Brain microvascular endothelial cell (primary cell): ENCODE data around the gene KIAA0040.

Source experiments
- DNase-seq: peaks from one replicate; pipeline ENCODE4 v3.0.0-alpha.2; 2020
- H3K27ac ChIP-seq: fragments of 250-450 bp; sonication (Bioruptor Pico); 2 replicates; pipeline ENCODE4 v1.5.1; 2020; ENCODE audit warnings: mild to moderate bottlenecking, moderate library complexity
- H3K27me3 ChIP-seq: fragments of 250-450 bp; sonication (Bioruptor Pico); replicated peaks from 2 replicates; pipeline ENCODE4 v1.5.1; 2020; ENCODE audit warnings: mild to moderate bottlenecking
- H3K36me3 ChIP-seq: fragments of 250-450 bp; sonication (Bioruptor Pico); replicated peaks from 2 replicates; pipeline ENCODE4 v1.5.1; 2020; ENCODE audit warnings: mild to moderate bottlenecking
- H3K4me3 ChIP-seq: 2 replicates; pipeline ENCODE4 v1.5.1; 2011; ENCODE audit warnings: low read depth, mild to moderate bottlenecking, control low read depth, low read length, moderate library complexity
- in situ Hi-C: cut with HindIII; loops from 2 replicates; pipeline ENCODE4 v1.10.0; 2017; ENCODE audit warnings: low sequenced_read_pairs, low pct_ligation_motif_present
- TF ChIP-seq, protein P1 (sequence below): IDR thresholded peaks from 2 replicates; pipeline ENCODE4 v1.5.1; 2011; ENCODE audit warnings: low read depth, mild to moderate bottlenecking, moderate library complexity, low read length, control low read depth, inconsistent platforms; ENCODE audit errors: missing control alignments

Gene KIAA0040

DNA sequence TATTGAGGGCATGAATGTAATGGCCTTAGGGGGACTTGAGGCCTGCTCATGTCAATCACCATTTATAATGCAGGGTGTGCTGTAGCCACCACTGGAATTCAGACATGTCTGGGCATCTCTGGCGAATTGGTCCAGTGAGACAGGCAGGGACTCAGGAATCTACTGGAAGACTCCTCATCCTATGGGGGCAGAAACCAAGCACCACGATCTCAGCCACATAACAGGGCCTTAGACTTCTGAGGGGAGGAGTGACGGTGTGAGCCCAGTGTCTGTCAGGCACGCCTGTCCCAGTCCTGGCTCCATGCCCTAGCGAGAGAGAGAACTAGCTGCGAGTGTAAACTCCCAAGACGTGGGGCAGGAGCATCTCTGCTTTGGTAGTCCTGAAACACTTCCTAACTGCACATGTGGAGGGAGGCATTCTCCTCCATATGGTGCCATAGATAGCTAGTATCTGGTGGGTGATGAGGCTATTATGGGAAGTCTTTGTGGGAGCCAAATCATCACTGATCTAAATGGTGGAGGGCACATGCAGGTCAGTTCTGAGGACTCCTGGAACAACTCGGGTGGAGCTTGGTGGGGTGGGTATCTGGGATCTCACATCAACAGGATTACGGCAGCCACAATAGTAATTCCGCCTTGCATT, 29.8 kb upstream of the KIAA0040 start:
- in situ Hi-C loops, result no loop called here
- Histone ChIP-seq H3K36me3 (no peaks in the 10 kb centered on the region), H3K27ac (no peak overlapping the region), H3K27me3 (no peaks in the 10 kb centered on the region), H3K4me3 (no peak overlapping the region)
- TF ChIP-seq, protein P1, sequence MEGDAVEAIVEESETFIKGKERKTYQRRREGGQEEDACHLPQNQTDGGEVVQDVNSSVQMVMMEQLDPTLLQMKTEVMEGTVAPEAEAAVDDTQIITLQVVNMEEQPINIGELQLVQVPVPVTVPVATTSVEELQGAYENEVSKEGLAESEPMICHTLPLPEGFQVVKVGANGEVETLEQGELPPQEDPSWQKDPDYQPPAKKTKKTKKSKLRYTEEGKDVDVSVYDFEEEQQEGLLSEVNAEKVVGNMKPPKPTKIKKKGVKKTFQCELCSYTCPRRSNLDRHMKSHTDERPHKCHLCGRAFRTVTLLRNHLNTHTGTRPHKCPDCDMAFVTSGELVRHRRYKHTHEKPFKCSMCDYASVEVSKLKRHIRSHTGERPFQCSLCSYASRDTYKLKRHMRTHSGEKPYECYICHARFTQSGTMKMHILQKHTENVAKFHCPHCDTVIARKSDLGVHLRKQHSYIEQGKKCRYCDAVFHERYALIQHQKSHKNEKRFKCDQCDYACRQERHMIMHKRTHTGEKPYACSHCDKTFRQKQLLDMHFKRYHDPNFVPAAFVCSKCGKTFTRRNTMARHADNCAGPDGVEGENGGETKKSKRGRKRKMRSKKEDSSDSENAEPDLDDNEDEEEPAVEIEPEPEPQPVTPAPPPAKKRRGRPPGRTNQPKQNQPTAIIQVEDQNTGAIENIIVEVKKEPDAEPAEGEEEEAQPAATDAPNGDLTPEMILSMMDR, result no peak
- DNase-seq, result no peak

DNA sequence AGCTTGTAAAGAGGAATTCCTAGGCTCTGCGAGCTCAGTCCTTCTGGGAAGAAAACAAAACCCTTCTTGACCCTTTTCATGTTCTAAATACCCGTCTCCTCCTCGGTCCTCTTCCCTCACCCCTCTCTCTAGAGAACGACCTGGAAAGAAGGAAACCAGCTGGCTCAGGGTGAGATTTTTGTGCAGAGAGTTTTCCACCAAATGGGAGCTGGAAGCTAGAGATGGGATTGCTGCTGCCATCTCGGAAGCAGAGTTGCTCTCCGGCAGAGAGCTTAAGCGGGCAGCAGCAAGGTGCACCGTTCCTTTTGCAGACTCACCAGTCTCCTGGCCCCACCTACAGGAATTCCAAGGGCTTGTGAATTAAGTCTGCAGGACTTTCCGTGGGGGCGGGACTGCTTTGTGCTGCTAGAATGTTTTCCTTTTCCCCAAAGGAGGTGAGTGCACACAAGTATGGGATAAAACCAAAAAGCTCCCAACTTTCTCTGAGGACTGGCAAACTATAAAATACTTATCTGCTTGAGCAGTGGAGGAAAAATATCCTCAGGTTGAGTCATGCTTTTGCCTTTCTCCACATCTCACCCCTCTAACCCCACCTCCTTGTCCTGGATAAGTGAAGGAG, 29.1 kb upstream of the KIAA0040 start:
- H3K27ac ChIP-seq, result no peak overlapping the region
- no peak overlapping the region for H3K4me3 ChIP-seq
- H3K27me3 ChIP-seq, result no peaks in the 10 kb centered on the region
- DNase-seq, result no peak
- in situ Hi-C loops, result no loop called here
- H3K36me3 ChIP-seq, result no peaks in the 10 kb centered on the region
- TF ChIP-seq, protein P1, result no peak

DNA sequence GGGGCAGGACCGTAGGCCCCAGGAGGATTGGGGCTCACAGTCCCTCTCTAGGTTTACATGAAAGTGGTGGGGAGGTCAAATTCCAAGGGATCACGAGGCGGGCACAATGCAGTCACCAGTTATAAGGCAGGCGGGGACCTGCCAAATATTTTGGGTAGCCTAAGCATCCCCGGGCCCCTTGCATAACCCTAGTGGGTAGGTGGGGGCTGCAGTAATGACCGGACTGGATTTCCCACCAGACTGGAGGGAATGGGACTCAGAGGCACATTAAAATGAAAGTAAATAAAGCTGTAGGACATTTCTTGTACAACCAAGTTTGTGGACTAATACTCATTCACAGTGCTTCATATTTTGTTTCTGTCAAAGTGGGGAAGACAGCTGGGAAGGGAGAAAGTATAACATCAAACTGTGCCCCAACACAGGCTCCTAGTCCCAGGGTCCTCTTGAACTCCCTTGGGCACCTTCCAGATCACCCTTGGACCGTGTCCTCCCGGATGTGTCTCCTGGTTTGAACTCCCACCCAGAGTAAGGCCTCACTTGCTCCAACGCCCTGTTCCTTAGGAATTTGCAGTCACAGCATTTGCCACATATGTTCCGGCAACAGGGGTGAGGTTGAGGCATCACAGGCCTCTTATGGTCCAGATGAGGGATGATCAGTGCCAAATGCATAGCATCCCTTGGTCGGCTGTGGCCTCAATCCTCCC, 28.4 kb upstream of the KIAA0040 start:
- Histone ChIP-seq H3K36me3 (no peaks in the 10 kb centered on the region), H3K27ac (no peak overlapping the region), H3K27me3 (no peaks in the 10 kb centered on the region), H3K4me3 (no peak overlapping the region)
- in situ Hi-C loops, result no loop called here
- TF ChIP-seq, protein P1, result no peak
- DNase-seq, result no peak

DNA sequence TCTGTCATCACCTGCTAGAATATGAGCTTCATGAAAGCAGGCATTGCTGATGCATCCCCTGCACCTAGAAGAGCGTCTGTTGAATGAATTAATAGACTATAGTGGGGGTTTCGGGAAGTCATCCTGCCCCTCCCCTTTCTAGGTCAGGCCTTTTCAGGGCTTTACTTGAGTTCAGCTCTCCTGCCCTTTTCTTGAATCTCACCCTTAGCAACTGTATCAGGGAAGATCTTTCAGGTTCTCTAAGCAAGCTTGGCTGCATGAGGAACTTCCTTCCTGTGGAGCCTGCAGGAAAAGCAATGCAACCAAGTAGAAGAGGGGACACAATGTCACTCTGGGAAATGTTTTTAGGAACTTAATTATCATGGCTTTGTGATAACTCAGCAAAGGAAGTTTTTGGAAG, 27.2 kb upstream of the KIAA0040 start:
- no peak overlapping the region for H3K27ac ChIP-seq
- in situ Hi-C loops, result no loop called here
- H3K36me3 ChIP-seq, result no peaks in the 10 kb centered on the region
- H3K4me3 ChIP-seq, result no peak overlapping the region
- no peak for DNase-seq
- TF ChIP-seq, protein P1, result no peak
- no peaks in the 10 kb centered on the region for H3K27me3 ChIP-seq

DNA sequence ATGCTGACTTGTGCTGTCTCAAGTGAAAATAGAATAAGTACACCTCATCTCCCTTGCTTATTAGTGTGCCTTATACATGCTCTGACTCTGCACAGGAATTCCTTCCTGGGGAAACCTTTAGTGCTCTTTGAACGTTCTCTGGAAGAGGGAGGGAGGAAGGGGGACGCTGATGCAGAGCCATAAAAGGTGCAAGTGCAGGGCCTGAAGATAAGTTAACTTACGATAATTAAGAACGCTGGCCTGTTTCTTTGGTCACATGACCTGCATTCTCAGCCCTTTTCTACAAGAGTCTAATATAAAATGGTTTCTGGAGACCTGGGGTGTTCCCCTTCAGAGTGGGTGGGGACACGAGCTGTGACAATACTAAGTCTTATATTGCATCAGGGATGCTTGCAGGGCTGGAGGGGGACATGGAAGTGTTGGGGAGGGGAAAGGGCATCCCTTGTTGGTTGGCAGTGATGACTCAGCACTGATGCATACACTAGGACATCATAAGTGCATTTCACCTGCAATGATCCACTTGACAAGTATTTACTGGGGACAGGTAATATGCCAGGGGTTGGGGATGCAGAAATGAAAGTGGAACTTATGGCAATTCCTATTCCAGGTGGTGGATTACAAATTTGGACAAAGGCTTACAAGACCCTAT, 26.3 kb upstream of the KIAA0040 start:
- Histone ChIP-seq H3K36me3 (no peaks in the 10 kb centered on the region), H3K4me3 (no peak overlapping the region), H3K27ac (no peak overlapping the region), H3K27me3 (no peaks in the 10 kb centered on the region)
- DNase-seq, result no peak
- in situ Hi-C loops, result no loop called here
- TF ChIP-seq, protein P1, result no peak
